ENCODE measurements around the gene ARHGEF38. TPM values are rescaled to one million over a fixed set of nuclear protein-coding genes. Genes with fewer than 3 reads are reported as not detected.

ARHGEF38 gene
- total RNA-seq, 1 donor from 2014 or later: not detected

GRCh38 chr4:105558277-105558676 is 5.9 kb downstream of the ARHGEF38 start:
- Mint-ChIP-seq H3K4me1 (no peaks in the 10 kb centered on the region), H3K36me3 (ENCODE audit: low read depth) (no peaks in the 10 kb centered on the region), H3K4me3 (no peak overlapping the region), H3K27me3 (ENCODE audit: low read depth) (peaks cover 74% of the 10 kb centered on the region), H3K9me3 (no peaks in the 10 kb centered on the region), H3K27ac (ENCODE audit: unreplicated experiment) (no peak overlapping the region)
- no peak for DNase-seq (ENCODE audit: low read depth, low spot score)
- TF ChIP-seq CTCF (conservative IDR thresholded peaks at IDR 0.05): no peak

DNA sequence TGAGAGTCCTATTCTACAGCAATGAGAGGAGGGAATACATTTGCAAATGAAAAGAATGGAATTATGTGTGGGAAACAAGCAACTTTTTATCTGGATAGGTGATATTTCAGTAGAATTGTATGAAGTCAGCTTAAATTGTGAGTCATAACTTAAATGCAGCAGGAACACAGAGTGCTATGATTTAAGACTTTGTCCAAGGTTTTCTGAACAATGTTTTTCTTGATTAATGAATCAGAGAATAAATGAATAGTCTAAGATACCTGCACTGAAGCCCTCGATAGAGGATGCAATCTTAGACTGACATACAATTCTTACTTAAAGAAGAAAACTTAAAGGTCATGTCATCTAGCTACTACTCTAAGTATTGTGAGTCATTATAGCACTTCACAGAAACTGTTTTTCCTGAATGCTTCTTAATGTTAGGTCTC is 8.0 kb downstream of the ARHGEF38 start:
- no peak overlapping the region for H3K27ac Mint-ChIP-seq (ENCODE audit: unreplicated experiment)
- H3K4me3 Mint-ChIP-seq: no peak overlapping the region
- H3K27me3 Mint-ChIP-seq (ENCODE audit: low read depth): peaks cover 78% of the 10 kb centered on the region
- H3K36me3 Mint-ChIP-seq (ENCODE audit: low read depth): no peaks in the 10 kb centered on the region
- no peak for TF ChIP-seq CTCF (conservative IDR thresholded peaks at IDR 0.05)
- DNase-seq (ENCODE audit: low read depth, low spot score): no peak
- H3K4me1 Mint-ChIP-seq: no peaks in the 10 kb centered on the region
- H3K9me3 Mint-ChIP-seq: no peaks in the 10 kb centered on the region

DNA sequence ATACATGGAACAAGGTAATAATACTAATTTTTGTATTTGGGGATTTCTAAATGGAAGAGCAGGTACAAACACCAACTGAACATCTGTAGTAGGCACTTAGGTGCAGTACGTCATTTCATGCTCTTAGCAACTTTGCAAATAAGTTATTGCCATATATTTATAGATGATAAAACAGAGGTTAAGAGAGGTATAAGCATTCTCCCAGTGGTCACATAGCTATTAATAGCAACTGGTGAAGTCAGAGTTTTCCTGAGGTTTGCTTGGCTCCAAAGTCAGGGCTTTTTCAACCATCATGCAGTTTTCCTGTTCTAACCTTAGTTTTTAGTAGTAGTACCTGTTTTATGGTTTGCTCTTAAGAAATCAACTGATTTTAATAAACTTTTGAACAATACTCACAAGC is 10.9 kb downstream of the ARHGEF38 start:
- H3K9me3 Mint-ChIP-seq: no peaks in the 10 kb centered on the region
- H3K4me1 Mint-ChIP-seq: no peaks in the 10 kb centered on the region
- H3K27me3 Mint-ChIP-seq (ENCODE audit: low read depth): peaks cover 68% of the 10 kb centered on the region
- H3K36me3 Mint-ChIP-seq (ENCODE audit: low read depth): no peaks in the 10 kb centered on the region
- TF ChIP-seq CTCF (conservative IDR thresholded peaks at IDR 0.05): no peak
- H3K27ac Mint-ChIP-seq (ENCODE audit: unreplicated experiment): no peak overlapping the region
- DNase-seq (ENCODE audit: low read depth, low spot score): no peak
- H3K4me3 Mint-ChIP-seq: no peak overlapping the region

- no peak overlapping the region for H3K4me3 Mint-ChIP-seq
- no peak for DNase-seq (ENCODE audit: low read depth, low spot score)
- no peaks in the 10 kb centered on the region for H3K36me3 Mint-ChIP-seq (ENCODE audit: low read depth)
- H3K27me3 Mint-ChIP-seq (ENCODE audit: low read depth): peaks cover 40% of the 10 kb centered on the region
- no peaks in the 10 kb centered on the region for H3K4me1 Mint-ChIP-seq
- no peak for TF ChIP-seq CTCF (conservative IDR thresholded peaks at IDR 0.05)
- no peaks in the 10 kb centered on the region for H3K9me3 Mint-ChIP-seq
- no peak overlapping the region for H3K27ac Mint-ChIP-seq (ENCODE audit: unreplicated experiment)
Measured at GRCh38 chr4:105568584-105568983, 16.2 kb downstream of the ARHGEF38 start.

GRCh38 chr4:105569057-105569865 is 16.8 kb downstream of the ARHGEF38 start:
- DNase-seq (ENCODE audit: low read depth, low spot score): no peak
- TF ChIP-seq CTCF (conservative IDR thresholded peaks at IDR 0.05): no peak
- Mint-ChIP-seq H3K4me1 (no peaks in the 10 kb centered on the region), H3K27me3 (ENCODE audit: low read depth) (peaks cover 34% of the 10 kb centered on the region), H3K36me3 (ENCODE audit: low read depth) (no peaks in the 10 kb centered on the region), H3K9me3 (no peaks in the 10 kb centered on the region), H3K27ac (ENCODE audit: unreplicated experiment) (no peak overlapping the region), H3K4me3 (no peak overlapping the region)

Data from neural crest cell (in vitro differentiated cells).